Activated T-cell treated with anti-CD3 and anti-CD28 coated beads for 48 hours (primary cell): ENCODE measurements around the gene CKAP2.
"Not testable (repeated sequence)": the region's sequence is repeated elsewhere in the genome, so short reads cannot be mapped to it uniquely, and the experiment has no call there.

Experiments used
- DNase-seq: peaks from one replicate; pipeline ENCODE4 v3.0.0-alpha.2; 2020; ENCODE audit warnings: low read depth

Gene CKAP2

GRCh38 chr13:52452470-52452869 lies 2.8 kb upstream of the CKAP2 start:
- DNase-seq, result no peak

- no peak for DNase-seq
Observed at GRCh38 chr13:52454459-52454819, 839 bp upstream of the CKAP2 start.

- peak; percentile 74 for DNase-seq
Observed at GRCh38 chr13:52455677-52456041, 381 bp downstream of the CKAP2 start.

- no peak for DNase-seq
Observed at GRCh38 chr13:52459668-52460067, 4.4 kb downstream of the CKAP2 start.

GRCh38 chr13:52461265-52461664 lies 6.0 kb downstream of the CKAP2 start:
- DNase-seq, result no peak

GRCh38 chr13:52463526-52463925 lies 8.2 kb downstream of the CKAP2 start:
- no peak for DNase-seq

GRCh38 chr13:52468487-52468886 lies 13.2 kb downstream of the CKAP2 start:
- DNase-seq, result not testable (repeated sequence)

- DNase-seq, result not testable (repeated sequence)
Observed at GRCh38 chr13:52480677-52481428, 25.6 kb downstream of the CKAP2 start.

- not testable (repeated sequence) for DNase-seq
Observed at GRCh38 chr13:52487078-52487477, 31.8 kb downstream of the CKAP2 start.

GRCh38 chr13:52488763-52489162 lies 33.5 kb downstream of the CKAP2 start:
- DNase-seq, result not testable (repeated sequence)

- DNase-seq, result not testable (repeated sequence)
Observed at GRCh38 chr13:52491015-52491414, 35.7 kb downstream of the CKAP2 start.

GRCh38 chr13:52494241-52494640 lies 39.0 kb downstream of the CKAP2 start:
- DNase-seq, result not testable (repeated sequence)

- DNase-seq, result not testable (repeated sequence)
Observed at GRCh38 chr13:52497979-52498378, 42.7 kb downstream of the CKAP2 start.

GRCh38 chr13:52502277-52502676 lies 47.0 kb downstream of the CKAP2 start:
- not testable (repeated sequence) for DNase-seq

GRCh38 chr13:52505843-52506242 lies 50.6 kb downstream of the CKAP2 start:
- DNase-seq, result not testable (repeated sequence)

GRCh38 chr13:52509532-52509931 lies 54.3 kb downstream of the CKAP2 start:
- not testable (repeated sequence) for DNase-seq

- not testable (repeated sequence) for DNase-seq
Observed at GRCh38 chr13:52510221-52510797, 55.0 kb downstream of the CKAP2 start.

GRCh38 chr13:52511598-52511997 lies 56.3 kb downstream of the CKAP2 start:
- DNase-seq, result not testable (repeated sequence)

- not testable (repeated sequence) for DNase-seq
Observed at GRCh38 chr13:52513957-52514596, 58.8 kb downstream of the CKAP2 start.

- DNase-seq, result not testable (repeated sequence)
Observed at GRCh38 chr13:52523323-52523722, 68.0 kb downstream of the CKAP2 start.
